NCI-H345 (cell line): Measurements from ENCODE around the gene NECTIN3.

Source experiments
- DNase-seq: peaks from one replicate; lab custom pipeline; 2025; lab: John Stamatoyannopoulos, UW

NECTIN3 gene

GRCh38 chr3:111200027-111200426 lies 128.4 kb downstream of the NECTIN3 start:
- no peak for DNase-seq

- no peak for DNase-seq
Observed at GRCh38 chr3:111210003-111210711, 138.5 kb downstream of the NECTIN3 start.

DNA sequence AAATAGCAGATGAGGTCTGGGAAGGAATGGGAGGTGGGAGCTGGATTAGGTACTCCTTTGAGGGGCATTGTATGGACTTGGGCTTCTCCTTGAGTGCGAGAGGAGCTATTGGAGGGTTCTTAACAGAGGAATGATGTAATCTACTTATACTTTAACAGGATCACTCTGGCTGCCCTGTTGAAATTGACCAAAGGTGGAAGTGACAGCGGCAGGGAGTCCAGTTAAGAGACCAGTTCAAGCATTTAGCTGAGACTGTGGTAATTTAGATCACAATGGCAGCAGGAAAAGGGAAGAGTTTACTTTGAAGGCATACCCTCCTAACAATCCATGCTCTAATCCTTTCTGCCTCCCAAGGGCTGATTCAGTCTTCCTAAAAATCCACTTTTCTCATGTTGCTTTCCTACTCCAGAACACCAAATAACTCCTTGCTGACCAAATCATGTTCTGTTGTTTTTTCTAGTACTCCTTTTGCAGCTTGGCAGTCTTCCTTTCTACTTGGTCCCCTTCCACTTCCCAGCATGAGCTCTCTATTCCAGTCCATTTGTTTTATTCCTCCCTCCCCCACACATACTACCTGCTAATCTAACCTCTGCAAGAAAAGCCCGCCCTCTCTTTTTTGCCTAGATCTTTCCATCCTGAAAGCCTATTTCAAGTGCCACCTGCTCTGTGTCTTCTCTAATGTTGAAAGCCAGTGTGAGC lies 139.4 kb downstream of the NECTIN3 start:
- DNase-seq = no peak

- DNase-seq = no peak
Observed at GRCh38 chr3:111212511-111212910, 140.9 kb downstream of the NECTIN3 start.

DNA sequence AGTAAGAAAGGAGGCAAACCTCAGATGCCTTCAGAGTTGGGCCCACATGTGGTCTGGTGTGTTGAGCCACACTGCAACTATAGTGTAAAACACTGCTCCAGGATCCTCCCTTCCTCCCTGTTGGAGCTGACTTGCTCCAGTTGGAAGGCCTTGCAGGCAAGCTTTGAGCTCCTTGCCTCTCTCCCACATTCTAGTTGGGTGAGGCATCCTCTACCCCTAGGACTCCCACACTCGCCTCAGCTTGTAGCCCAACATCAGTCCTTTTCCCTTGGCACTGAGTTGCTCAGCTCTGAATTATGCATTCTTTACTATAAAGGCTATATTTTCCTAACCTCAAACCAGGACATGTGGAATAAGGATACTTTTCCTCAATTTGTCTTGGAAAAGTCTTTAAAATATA lies 143.9 kb downstream of the NECTIN3 start:
- DNase-seq = no peak

DNA sequence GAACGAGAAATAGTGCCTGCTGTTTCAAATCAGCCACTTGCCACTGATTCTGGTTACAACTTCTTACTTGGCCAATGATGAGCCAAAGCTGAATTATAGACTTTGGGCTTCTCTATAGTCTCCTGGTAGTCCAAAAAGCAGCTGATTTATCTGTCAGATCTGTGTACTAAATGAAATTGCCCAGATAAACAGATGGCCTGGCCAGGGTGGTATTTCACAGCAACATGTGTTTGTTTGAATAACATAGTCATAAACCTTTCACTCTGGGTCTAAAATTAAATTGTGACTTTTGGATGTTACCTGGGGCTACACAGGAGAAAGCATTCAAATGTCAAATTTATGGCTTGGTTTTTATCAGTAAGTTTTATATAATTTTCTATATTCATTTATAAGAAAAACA lies 147.0 kb downstream of the NECTIN3 start:
- no peak for DNase-seq

- no peak for DNase-seq
Observed at GRCh38 chr3:111227216-111227615, 155.6 kb downstream of the NECTIN3 start.

- DNase-seq = no peak
Observed at GRCh38 chr3:111229301-111229700, 157.7 kb downstream of the NECTIN3 start.

GRCh38 chr3:111236836-111237713 lies 165.5 kb downstream of the NECTIN3 start:
- DNase-seq = no peak

- no peak for DNase-seq
Observed at GRCh38 chr3:111237946-111238345, 166.3 kb downstream of the NECTIN3 start.

DNA sequence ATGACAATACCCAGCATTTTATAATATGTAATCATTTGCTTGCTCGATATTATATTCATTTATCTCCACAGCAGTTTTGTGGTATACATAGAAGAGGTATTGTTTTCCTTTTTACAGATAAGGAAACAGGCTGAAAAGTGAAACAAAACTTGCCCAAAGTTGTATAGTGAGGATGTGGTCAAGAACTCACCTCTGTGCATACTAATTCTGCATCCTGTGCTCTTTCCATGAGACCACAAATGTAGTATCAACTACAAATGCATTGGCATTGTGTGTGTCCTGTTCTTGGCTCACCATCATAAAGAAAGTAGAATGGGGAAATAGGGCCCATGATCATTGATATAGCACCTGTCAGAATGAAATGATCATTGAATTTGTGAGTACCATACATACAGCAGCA lies 167.3 kb downstream of the NECTIN3 start:
- DNase-seq = no peak

DNA sequence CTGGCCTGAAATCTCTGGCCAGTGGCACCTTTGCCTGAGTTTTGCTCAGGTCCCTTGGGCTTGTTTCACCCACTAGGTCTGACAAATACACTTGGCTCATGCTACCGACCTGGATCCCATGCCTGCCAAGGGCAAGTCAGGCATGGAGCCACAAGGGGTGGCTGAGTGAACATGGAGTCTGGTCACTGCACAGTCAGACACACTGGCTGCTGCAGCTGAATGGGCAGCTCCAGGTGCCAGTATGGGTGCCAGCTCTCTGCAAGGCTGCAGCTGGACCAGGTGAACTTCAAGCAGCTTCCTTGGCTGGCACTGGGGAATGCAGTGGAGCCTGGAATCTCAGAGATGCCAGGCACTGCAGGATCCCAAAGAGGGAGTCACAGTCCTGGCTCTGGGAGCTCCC lies 170.3 kb downstream of the NECTIN3 start:
- DNase-seq = no peak
